Keratinocyte (primary cell): ENCODE results near the gene IL17RC. TPM values are rescaled to one million over a fixed set of nuclear protein-coding genes. Genes with fewer than 3 reads are reported as not detected.
A peak's percentile ranks its signal among the peaks of the same experiment; 100 is the strongest.

Experiments
- DNase-seq: peaks from one replicate; pipeline ENCODE4 v3.0.0-alpha.2; 2011; ENCODE audit warnings: low read depth, missing footprints, low spot score
- FAIRE-seq: peaks from 2 replicates; lab custom pipeline; 2011; peaks lifted over from hg19 to GRCh38; lab: Jason Lieb, UNC
- H2AFZ ChIP-seq: 2 replicates; pipeline ENCODE4 v1.6.0; 2012; ENCODE audit warnings: low read length, control low read depth, inconsistent platforms; ENCODE audit not compliant: control insufficient read depth
- H3K27ac ChIP-seq: 2 replicates; pipeline ENCODE4 v1.5.1; 2011; ENCODE audit warnings: low read length; ENCODE audit not compliant: control insufficient read depth, insufficient read depth
- H3K27me3 ChIP-seq: 3 replicates; pipeline ENCODE4 v1.6.0; 2011; ENCODE audit warnings: low read length; ENCODE audit not compliant: control insufficient read depth, insufficient read depth; ENCODE audit errors: extremely low read depth
- H3K36me3 ChIP-seq, 2 experiments: 2 replicates in 1 of 2; 3 replicates in 1 of 2; pipeline ENCODE4 v1.5.1; 2011; ENCODE audit warnings: low read length in 2 of 2, mild to moderate bottlenecking in 1 of 2; ENCODE audit not compliant: control insufficient read depth in 2 of 2, insufficient read depth in 2 of 2; ENCODE audit errors: extremely low read depth in 1 of 2
- H3K4me1 ChIP-seq: 3 replicates; pipeline ENCODE4 v1.5.1; 2011; ENCODE audit warnings: low read length; ENCODE audit not compliant: control insufficient read depth, insufficient read depth; ENCODE audit errors: extremely low read depth
- H3K4me2 ChIP-seq: 3 replicates; pipeline ENCODE4 v1.6.0; 2011; ENCODE audit warnings: low read depth, low read length; ENCODE audit not compliant: control insufficient read depth, insufficient read depth; ENCODE audit errors: extremely low read depth
- H3K4me3 ChIP-seq, 3 experiments: fragments of 200-600 bp in 1 of 3; sonication (generic) in 1 of 3; 2 replicates in 2 of 3; 3 replicates in 1 of 3; pipeline ENCODE4 v1.5.1; 2011 to 2016; ENCODE audit warnings: low read length in 3 of 3, mild to moderate bottlenecking in 3 of 3, control low read depth in 2 of 3, inconsistent platforms in 1 of 3, low read depth in 1 of 3, mixed read lengths in 1 of 3, mixed run types in 1 of 3, moderate library complexity in 1 of 3; ENCODE audit not compliant: control insufficient read depth in 2 of 3, insufficient read depth in 2 of 3; ENCODE audit errors: extremely low read depth in 1 of 3
- H3K79me2 ChIP-seq: 2 replicates; pipeline ENCODE4 v1.6.0; 2012; ENCODE audit warnings: low read length; ENCODE audit not compliant: control insufficient read depth, insufficient read depth
- H3K9ac ChIP-seq: 3 replicates; pipeline ENCODE4 v1.6.0; 2011; ENCODE audit warnings: low read length; ENCODE audit not compliant: control insufficient read depth, insufficient read depth; ENCODE audit errors: extremely low read depth
- H3K9me1 ChIP-seq: 3 replicates; pipeline ENCODE4 v1.6.0; 2011; ENCODE audit warnings: low read length; ENCODE audit not compliant: control insufficient read depth, insufficient read depth; ENCODE audit errors: extremely low read depth
- H3K9me3 ChIP-seq: 2 replicates; pipeline ENCODE4 v1.5.1; 2012; ENCODE audit warnings: low read depth, low read length; ENCODE audit not compliant: control insufficient read depth
- H4K20me1 ChIP-seq: 3 replicates; pipeline ENCODE4 v1.6.0; 2011; ENCODE audit warnings: low read length; ENCODE audit not compliant: control insufficient read depth, insufficient read depth; ENCODE audit errors: extremely low read depth
- EZH2 ChIP-seq: IDR thresholded peaks from one replicate; pipeline ENCODE4 v1.6.1; 2012; ENCODE audit warnings: inconsistent platforms, mild to moderate bottlenecking, low read length, moderate library complexity
- dilution Hi-C: fragments of 300-500 bp; cut with MboI; formaldehyde crosslinking; loops from one replicate; pipeline ENCODE4 v1.7.0; 2020; ENCODE audit warnings: low sequenced_read_pairs; ENCODE audit not compliant: extremely low pct_ligation_motif_present
- polyA plus RNA-seq, 5 experiments: library from polyadenylated mRNA; depleted of rRNA in 3 of 5; stranded (reverse) in 3 of 5; stranded (forward) in 1 of 5; unstranded in 1 of 5; fragments of >200 nt; gene quantifications; 1 replicate in 1 of 5; 2 replicates in 3 of 5; 3 replicates in 1 of 5; pipeline versions ENCODE4 v1.2.1 to v1.2.3, GENCODE V29; 2011 to 2012; ENCODE audit warnings: missing spikeins in 2 of 5, low read depth in 1 of 5, low replicate concordance in 1 of 5
- TF ChIP-seq, protein P1 (sequence below), 3 experiments: IDR thresholded peaks in 1 of 3; conservative IDR thresholded peaks in 1 of 3; optimal IDR thresholded peaks in 1 of 3; 2 replicates in 2 of 3; 3 replicates in 1 of 3; pipeline versions ENCODE3 to v1.5.1; 2011; ENCODE audit warnings: low read length in 3 of 3, mild to moderate bottlenecking in 3 of 3, moderate library complexity in 2 of 3, control low read depth in 1 of 3, inconsistent platforms in 1 of 3; ENCODE audit not compliant: insufficient read depth in 2 of 3; ENCODE audit errors: extremely low read depth in 1 of 3

Gene IL17RC
- polyA plus RNA-seq, 1 donor (not counting 4 experiments of a cell fraction or from before 2014, with no cell fraction given): 6.3 TPM

DNA sequence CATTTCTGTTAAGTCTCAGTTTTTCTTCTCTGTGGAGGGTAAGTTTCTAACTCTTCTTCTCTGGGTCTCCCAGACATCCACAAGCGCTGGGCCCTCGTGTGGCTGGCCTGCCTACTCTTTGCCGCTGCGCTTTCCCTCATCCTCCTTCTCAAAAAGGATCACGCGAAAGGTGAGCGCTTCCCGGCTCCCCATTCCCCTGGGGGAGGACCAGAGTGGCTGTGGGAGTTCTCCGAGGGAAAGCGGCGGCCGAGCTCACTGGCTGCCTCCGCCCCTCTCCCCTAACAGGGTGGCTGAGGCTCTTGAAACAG, 15.6 kb downstream of the IL17RC start:
- Histone ChIP-seq H3K9me1 (no peaks in the 10 kb centered on the region), H3K9me3 (no peaks in the 10 kb centered on the region), H3K4me3 (peak overlapping the region; percentile 78 to 91 (median 89)), H3K9ac (peak overlapping the region; percentile 85), H3K27me3 (no peaks in the 10 kb centered on the region), H2AFZ (peak overlapping the region; percentile 66), H3K79me2 (peaks cover 4% of the 10 kb centered on the region), H3K4me1 (peaks cover 17% of the 10 kb centered on the region), H4K20me1 (no peaks in the 10 kb centered on the region), H3K4me2 (peak overlapping the region; percentile 77), H3K36me3 (peaks cover 4 to 9% of the 10 kb centered on the region in 2 experiments), H3K27ac (peak overlapping the region; percentile 52)
- dilution Hi-C loops: no loop called here
- TF ChIP-seq, protein P1, sequence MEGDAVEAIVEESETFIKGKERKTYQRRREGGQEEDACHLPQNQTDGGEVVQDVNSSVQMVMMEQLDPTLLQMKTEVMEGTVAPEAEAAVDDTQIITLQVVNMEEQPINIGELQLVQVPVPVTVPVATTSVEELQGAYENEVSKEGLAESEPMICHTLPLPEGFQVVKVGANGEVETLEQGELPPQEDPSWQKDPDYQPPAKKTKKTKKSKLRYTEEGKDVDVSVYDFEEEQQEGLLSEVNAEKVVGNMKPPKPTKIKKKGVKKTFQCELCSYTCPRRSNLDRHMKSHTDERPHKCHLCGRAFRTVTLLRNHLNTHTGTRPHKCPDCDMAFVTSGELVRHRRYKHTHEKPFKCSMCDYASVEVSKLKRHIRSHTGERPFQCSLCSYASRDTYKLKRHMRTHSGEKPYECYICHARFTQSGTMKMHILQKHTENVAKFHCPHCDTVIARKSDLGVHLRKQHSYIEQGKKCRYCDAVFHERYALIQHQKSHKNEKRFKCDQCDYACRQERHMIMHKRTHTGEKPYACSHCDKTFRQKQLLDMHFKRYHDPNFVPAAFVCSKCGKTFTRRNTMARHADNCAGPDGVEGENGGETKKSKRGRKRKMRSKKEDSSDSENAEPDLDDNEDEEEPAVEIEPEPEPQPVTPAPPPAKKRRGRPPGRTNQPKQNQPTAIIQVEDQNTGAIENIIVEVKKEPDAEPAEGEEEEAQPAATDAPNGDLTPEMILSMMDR (optimal IDR thresholded peaks at IDR 0.05 in 1 of 3, IDR thresholded peaks at IDR 0.05 in 1 of 3, conservative IDR thresholded peaks at IDR 0.05 in 1 of 3; ENCODE audit: extremely low read depth in 1 of 3, insufficient read depth in 2 of 3, low read length in 3 of 3): no peak
- TF ChIP-seq EZH2: no peak
- no peak for DNase-seq
- FAIRE-seq: no peak

- DNase-seq (peak; percentile 36), FAIRE-seq (no peak)
- no peaks in the 10 kb centered on the region for H3K9me3 ChIP-seq
- peaks cover 17% of the 10 kb centered on the region for H3K4me1 ChIP-seq
- dilution Hi-C loops: no loop called here
- peak overlapping the region; percentile 77 for H3K4me2 ChIP-seq
- peak overlapping the region; percentile 52 for H3K27ac ChIP-seq
- no peaks in the 10 kb centered on the region for H3K9me1 ChIP-seq
- peaks cover 5 to 12% of the 10 kb centered on the region in 2 experiments for H3K36me3 ChIP-seq
- H3K4me3 ChIP-seq: peak overlapping the region; percentile 78 to 91 (median 89)
- H3K9ac ChIP-seq: peak overlapping the region; percentile 85
- H2AFZ ChIP-seq: peak overlapping the region; percentile 90
- peaks cover 4% of the 10 kb centered on the region for H3K79me2 ChIP-seq
- no peaks in the 10 kb centered on the region for H3K27me3 ChIP-seq
- H4K20me1 ChIP-seq: no peaks in the 10 kb centered on the region
- TF ChIP-seq, protein P1 (optimal IDR thresholded peaks at IDR 0.05 in 1 of 3, IDR thresholded peaks at IDR 0.05 in 1 of 3, conservative IDR thresholded peaks at IDR 0.05 in 1 of 3; ENCODE audit: extremely low read depth in 1 of 3, insufficient read depth in 2 of 3, low read length in 3 of 3): peak; percentile 62 to 87 (median 68)
- TF ChIP-seq EZH2: no peak
Measured at GRCh38 chr3:9932843-9933560, 16.1 kb downstream of the IL17RC start.
